Bronchial epithelial cell (primary cell): ENCODE data around the gene RASL12. TPM values are rescaled to one million over a fixed set of nuclear protein-coding genes. Genes with fewer than 3 reads are reported as not detected.
A peak's percentile ranks its signal among the peaks of the same experiment; 100 is the strongest.

Experiments used
- DNase-seq: peaks from one replicate; pipeline ENCODE4 v3.0.0-alpha.2; 2010; ENCODE audit warnings: low read depth
- FAIRE-seq: peaks from 2 replicates; lab custom pipeline; 2011; peaks lifted over from hg19 to GRCh38; lab: Jason Lieb, UNC
- H3K27me3 ChIP-seq: 2 replicates; pipeline ENCODE4 v1.5.1; 2011; ENCODE audit warnings: low read length; ENCODE audit not compliant: control insufficient read depth, insufficient read depth
- H3K36me3 ChIP-seq: 2 replicates; pipeline ENCODE4 v1.5.1; 2011; ENCODE audit warnings: low read length; ENCODE audit not compliant: control insufficient read depth, insufficient read depth
- H3K4me3 ChIP-seq: 2 replicates; pipeline ENCODE4 v1.5.1; 2011; ENCODE audit warnings: mild to moderate bottlenecking, low read depth, low read length, control low read depth
- CTCF ChIP-seq: IDR thresholded peaks from 2 replicates; pipeline ENCODE4 v1.5.1; 2011; ENCODE audit warnings: mild to moderate bottlenecking, moderate library complexity, low read length, control low read depth, inconsistent platforms; ENCODE audit not compliant: insufficient read depth, severe bottlenecking
- total RNA-seq: library from RNA; depleted of rRNA; stranded (reverse); fragments of >200 nt; gene quantifications from 2 replicates; pipeline ENCODE4 v1.2.1, GENCODE V29; 2014

RASL12 gene
- total RNA-seq: not detected in 2 replicates

DNA sequence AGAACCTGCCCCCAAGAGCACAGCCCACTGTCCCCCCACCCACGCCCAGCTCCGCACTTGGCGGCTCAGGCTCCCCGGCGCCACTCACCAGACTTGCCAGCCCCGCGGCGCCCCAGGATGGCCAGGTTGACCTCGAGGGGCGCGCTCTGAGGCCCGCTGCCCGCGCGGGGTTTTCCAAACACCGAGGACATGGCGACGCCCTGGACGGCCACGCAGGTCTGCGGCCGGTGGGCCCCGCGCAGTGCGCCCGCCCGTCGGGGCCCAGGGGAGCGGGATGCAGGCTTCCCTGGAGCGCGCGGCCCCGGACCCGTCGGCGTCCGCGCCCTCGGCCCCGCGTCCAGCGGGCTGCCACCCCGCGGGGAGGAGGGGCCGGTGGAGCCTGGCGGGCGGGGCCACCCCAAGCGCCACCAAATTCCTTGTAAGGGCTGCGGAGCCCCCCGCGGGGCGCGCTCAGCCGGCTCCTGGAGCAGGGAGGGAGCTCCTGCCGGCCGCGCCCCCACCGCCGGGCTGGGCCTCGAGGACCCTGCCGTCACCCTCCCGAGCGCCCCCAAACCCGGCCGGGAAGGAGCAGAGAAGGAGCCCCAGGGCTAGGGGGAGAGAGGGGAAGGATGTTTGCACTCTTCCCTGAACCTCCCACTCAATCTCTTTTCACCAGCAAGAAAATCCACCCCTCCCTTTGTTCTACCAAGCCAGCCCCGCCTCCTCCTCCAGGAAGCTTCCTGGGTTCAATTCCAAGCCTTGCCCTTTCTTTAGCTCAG is at the start of gene RASL12:
TSS of gene RASL12 (minus strand) at position 347 of the 758 bp plus-strand sequence. CDS start at position 191, 156 bp downstream.
- DNase-seq (no peak), FAIRE-seq (no peak)
- no peak for TF ChIP-seq CTCF
- Histone ChIP-seq H3K36me3 (no peaks in the 10 kb centered on the region), H3K4me3 (no peak within 1 kb of the TSS), H3K27me3 (peaks cover 13% of the 10 kb centered on the region)

DNA sequence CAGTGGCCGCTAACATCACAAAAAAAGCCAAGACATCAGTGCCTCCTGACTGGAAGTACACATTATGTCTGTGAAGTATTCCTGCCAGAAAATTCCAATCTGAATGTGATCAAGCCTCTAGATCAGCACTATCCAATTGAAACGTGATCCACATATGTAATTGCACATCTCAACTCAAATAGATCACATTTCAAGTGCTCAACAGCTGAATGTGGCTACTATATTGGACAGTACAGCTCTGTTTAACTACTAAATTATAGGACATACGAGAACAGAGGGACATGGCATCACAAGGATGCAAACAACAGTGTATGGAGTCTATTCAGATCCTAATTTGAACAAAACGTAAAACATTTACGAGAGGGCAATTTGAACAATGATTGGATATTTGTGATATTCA is 47.8 kb upstream of the RASL12 start:
- H3K4me3 ChIP-seq: no peak overlapping the region
- H3K36me3 ChIP-seq: peaks cover 13% of the 10 kb centered on the region
- FAIRE-seq (no peak), DNase-seq (no peak)
- no peak for TF ChIP-seq CTCF
- no peaks in the 10 kb centered on the region for H3K27me3 ChIP-seq

GRCh38 chr15:65115086-65115485 is 47.3 kb upstream of the RASL12 start, which contains the start of gene UBAP1L:
TSS of gene UBAP1L (minus strand) at chr15:65115200. CDS start at chr15:65106215, 8,985 bp downstream.
- no peaks in the 10 kb centered on the region for H3K27me3 ChIP-seq
- no peak for FAIRE-seq
- no peak for DNase-seq
- peaks cover 13% of the 10 kb centered on the region for H3K36me3 ChIP-seq
- H3K4me3 ChIP-seq: no peak within 1 kb of the TSS
- TF ChIP-seq CTCF: no peak

- peak; percentile 46 for DNase-seq
- no peak for TF ChIP-seq CTCF
- H3K27me3 ChIP-seq: no peaks in the 10 kb centered on the region
- no peak for FAIRE-seq
- peaks cover 4% of the 10 kb centered on the region for H3K36me3 ChIP-seq
- no peak overlapping the region for H3K4me3 ChIP-seq
These were observed 43.0 kb upstream of the RASL12 start for GRCh38 chr15:65110676-65111292.

GRCh38 chr15:65106011-65106590 is 38.3 kb upstream of the RASL12 start:
- peaks cover 7% of the 10 kb centered on the region for H3K36me3 ChIP-seq
- H3K4me3 ChIP-seq: no peak overlapping the region
- TF ChIP-seq CTCF: no peak
- H3K27me3 ChIP-seq: no peaks in the 10 kb centered on the region
- FAIRE-seq (no peak), DNase-seq (no peak)
